Stimulated activated CD4-positive, alpha-beta T cell treated with anti-CD3 and anti-CD28 coated beads, TNF-alpha, amount 100 ng/mL, for 4 hours (primary cell): ENCODE measurements around the gene DOK1.

ENCODE experiments used
- DNase-seq, 3 experiments: peaks; one replicate each; pipeline ENCODE4 v3.0.0-alpha.2; 2020; ENCODE audit warnings: low read depth in 3 of 3

The DOK1 gene

DNA sequence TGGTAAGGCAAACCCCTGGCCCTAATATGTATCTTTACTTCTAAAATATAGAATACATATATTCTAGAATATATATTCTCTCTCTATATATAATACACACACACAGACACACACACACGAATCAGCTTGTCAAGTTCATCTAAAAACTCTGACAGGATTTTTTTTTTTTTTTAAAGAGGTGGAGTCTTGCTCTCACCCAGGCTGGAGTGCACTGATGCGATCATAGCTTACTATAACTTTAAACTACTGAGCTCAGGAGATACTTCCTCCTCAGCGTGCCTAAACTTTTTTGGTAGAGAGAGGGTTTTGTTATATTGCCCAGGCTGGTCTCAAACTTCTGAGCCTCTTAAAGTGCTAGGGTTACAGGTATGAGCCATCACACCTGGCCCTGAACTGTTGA is 45.2 kb downstream of the DOK1 start:
- no peak for DNase-seq

DNA sequence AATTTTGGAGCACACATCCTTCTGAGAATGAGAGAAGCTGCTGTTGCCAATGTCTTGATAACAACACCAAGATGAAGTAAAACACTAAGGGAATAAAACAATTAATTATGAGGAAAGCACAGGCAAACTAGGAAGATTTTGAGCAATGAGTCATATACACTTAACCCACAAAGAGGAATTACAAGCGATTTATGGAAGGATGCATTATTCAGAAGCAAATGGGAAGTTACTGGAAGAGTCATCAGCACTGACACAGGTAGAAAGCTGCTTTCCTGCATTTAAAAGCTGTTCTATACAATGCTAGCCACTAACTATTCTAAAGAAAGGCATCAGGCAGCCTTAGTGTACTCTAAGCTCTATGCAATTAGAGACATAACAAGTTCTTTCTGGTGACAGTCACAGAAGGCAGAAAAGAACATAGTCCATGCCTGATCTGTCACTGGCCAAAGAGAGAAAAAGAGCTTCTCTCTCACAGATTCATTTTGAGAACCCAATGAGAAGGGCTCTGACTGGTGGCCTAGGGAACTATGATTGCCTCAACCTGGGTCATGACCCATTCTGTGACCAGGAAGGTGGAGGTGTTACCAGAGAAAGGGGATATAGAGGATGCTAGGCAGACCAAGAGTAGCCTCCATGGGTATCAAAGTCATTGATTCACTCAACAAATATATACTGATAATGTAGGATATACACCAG is 48.2 kb downstream of the DOK1 start:
- no peak for DNase-seq

DNA sequence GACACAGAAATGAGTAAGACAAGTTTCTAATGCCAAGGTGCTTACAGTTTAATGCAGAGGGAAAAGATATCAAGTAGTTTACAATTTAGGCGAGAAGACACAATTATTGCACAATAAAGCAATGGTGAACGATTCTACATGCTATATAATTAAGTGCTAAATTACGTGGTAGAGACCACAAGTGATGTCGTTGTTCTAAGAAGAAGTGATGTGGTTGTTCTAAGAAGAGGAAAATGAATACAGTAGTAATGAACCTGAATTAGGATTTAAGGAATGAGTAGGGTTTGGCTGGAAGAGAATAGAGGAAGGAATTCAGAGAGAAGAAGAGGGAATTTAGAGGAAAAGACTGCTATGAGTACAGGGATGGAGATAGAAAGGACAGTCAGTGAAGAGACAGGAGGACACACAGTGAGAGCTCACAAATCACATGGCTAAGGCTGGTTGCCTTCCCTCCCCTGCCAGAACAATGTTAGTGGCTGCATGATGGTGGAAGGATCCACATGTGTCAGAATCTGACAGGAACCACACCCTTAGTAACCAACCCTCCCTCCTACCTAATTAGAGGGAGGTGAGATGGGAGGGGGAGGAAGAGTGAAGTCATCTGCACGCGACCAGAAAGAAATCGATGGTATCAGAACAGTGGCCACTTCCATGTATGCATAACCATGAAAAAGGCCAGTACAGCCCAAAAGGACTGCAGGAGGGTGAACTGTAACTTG is 48.9 kb downstream of the DOK1 start:
- DNase-seq = no peak

DNA sequence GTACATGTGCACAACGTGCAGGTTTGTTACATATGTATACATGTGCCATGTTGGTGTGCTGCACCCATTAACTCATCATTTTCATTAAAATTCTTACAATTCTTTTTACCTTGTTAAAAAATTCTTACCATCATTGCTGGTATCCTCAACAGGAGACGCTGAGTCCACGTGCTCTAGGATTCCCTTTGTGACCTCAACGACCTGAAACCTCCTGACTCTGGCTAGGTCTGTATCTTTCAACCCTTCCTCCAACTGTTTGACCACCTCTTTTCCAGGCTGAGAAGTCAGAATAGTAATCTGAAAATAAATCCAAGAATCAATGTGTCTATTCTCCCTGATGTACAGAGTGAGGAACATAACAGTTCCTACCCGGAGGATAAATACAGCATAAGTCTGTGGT is 52.4 kb downstream of the DOK1 start:
- no peak for DNase-seq
